ENCODE measurements around the gene TPRN. TPM values are rescaled to one million over a fixed set of nuclear protein-coding genes. Genes with fewer than 3 reads are reported as not detected.
A peak's percentile ranks its signal among the peaks of the same experiment; 100 is the strongest.

TPRN gene
- polyA plus RNA-seq, 4 donors = 34.1 to 98.4 (median 65.9) TPM

DNA sequence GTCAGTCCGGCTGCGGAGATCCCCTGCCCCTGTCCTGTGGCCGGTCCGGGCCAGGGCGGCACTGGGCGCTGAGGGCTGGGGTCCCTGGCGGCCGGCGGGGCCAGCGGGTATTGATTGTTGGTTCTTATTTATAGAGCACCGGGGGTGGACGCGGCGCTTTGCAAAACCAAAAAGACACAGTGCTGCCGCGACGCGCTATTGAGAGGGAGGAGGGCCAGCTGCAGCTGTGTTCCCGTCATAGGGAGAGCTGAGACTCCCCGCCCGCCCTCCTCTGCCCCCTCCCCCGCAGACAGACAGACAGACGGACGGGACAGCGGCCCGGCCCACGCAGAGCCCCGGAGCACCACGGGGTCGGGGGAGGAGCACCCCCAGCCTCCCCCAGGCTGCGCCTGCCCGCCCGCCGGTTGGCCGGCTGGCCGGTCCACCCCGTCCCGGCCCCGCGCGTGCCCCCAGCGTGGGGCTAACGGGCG lies 33.2 kb downstream of the TPRN start:
- H3K4me3 ChIP-seq (ENCODE audit: low read depth in 1 of 3, low read length in 3 of 3) = peak overlapping the region in 1 of 3 donors; percentile 48
- peaks cover 0 to 8% (median 5%) of the 10 kb centered on the region in 3 donors for H3K4me1 ChIP-seq (ENCODE audit: control insufficient read depth in 3 of 3, insufficient read depth in 2 of 3, low read depth in 1 of 3, low read length in 2 of 3)
- H3K27ac ChIP-seq (ENCODE audit: low read depth in 1 of 3, low read length in 2 of 3) = no peak overlapping the region

DNA sequence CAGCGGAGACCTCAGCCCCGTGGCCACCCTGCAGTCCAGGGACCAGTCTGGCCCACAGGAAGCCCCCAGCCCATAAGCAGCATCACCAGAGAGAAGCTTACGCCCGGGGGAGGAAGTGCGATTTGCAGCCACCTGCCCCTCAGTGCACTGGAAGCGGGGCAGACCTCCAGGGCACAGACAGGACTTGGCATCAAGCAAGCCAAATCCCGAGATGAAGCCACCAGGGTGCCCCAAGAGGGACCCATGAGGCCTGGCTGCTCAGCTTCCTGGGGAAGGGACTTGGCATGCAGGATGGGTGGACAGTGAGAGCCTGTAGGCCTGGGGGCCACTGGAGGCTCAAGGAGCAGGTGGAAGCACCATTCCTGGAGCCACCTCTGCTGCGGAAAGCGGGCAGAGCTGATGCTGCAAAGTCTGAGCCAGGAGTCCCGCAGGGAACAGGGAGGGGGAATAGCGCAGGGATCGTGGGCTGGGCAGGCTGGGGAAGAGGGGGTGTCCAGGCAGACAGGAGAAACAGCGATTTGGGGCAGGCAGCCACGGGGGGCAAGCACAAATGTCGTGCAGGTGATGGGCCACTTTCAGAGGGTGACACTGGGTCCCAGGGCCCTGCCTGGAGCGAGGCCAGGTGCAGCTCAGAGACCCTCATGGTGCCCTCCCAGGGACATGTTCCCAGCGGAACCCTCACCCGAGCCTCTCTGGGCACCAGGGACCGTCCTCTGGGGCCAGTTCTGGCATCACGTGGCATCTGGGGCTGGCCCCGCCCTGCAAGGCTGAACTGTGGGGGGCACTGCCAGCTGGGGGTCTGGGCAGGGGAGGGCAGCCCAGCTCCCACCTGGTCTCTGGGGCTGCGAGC lies 33.9 kb downstream of the TPRN start:
- peaks cover 6 to 87% (median 31%) of the 10 kb centered on the region in 3 donors for H3K27me3 ChIP-seq (ENCODE audit: control insufficient read depth in 3 of 3, insufficient read depth in 3 of 3, low read length in 3 of 3)

More for the DNA sequence above, 33.2 kb downstream of the TPRN start:
- H3K9me3 ChIP-seq (ENCODE audit: control insufficient read depth in 2 of 2, insufficient read depth in 1 of 2, low read depth in 1 of 2, low read length in 1 of 2) = no peaks in the 10 kb centered on the region
- FAIRE-seq (no peak), DNase-seq (no peak)
- peaks cover 6 to 86% (median 28%) of the 10 kb centered on the region in 3 donors for H3K27me3 ChIP-seq (ENCODE audit: control insufficient read depth in 3 of 3, insufficient read depth in 3 of 3, low read length in 3 of 3)
- no peaks in the 10 kb centered on the region for H3K36me3 ChIP-seq (ENCODE audit: control insufficient read depth in 3 of 3, insufficient read depth in 2 of 3, low read depth in 1 of 3, low read length in 3 of 3)
- 10 to 22% (median 18%) methylated on average over 34 to 44 of the region's 44 CpGs for WGBS, 3 donors

DNA sequence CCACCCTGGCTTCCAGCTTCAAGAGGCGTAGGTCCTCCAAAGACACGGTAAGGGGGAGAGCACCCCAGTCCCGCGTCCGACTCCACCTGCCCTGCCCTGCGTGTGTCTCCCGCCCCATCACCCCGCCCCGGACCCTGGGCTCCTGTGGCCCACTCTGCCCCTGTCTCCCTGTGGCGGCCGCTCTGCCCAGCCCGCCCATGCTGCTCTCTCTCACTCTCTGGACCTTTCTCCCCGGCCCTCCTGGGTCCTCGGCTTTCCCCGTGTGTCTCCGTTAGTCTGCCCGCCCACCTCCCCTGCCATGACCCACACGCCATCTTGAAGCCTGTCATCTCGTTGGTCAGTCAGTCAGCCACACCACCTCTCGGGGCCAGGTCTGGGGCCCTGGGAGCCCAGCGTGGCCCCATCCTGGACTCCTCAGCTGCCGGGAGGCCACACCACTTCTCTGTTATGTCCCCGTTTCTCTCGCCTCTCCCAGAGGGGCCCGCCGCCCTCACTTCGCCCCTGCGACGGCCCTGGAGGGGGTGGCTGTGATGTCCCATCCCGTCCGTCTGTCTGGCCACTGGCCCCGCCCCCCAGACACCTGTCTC lies 35.2 kb downstream of the TPRN start:
- FAIRE-seq = no peak
- peaks cover 6 to 86% (median 28%) of the 10 kb centered on the region in 3 donors for H3K27me3 ChIP-seq (ENCODE audit: control insufficient read depth in 3 of 3, insufficient read depth in 3 of 3, low read length in 3 of 3)

More for the DNA sequence above, 33.9 kb downstream of the TPRN start:
- WGBS, 3 donors = 59 to 71% (median 68%) methylated on average over 20 to 22 of the region's 22 CpGs
- DNase-seq (no peak), FAIRE-seq (no peak)
- H3K4me3 ChIP-seq (ENCODE audit: low read depth in 1 of 3, low read length in 3 of 3) = no peak overlapping the region
- peaks cover 0 to 8% (median 5%) of the 10 kb centered on the region in 3 donors for H3K4me1 ChIP-seq (ENCODE audit: control insufficient read depth in 3 of 3, insufficient read depth in 2 of 3, low read depth in 1 of 3, low read length in 2 of 3)
- H3K36me3 ChIP-seq (ENCODE audit: control insufficient read depth in 3 of 3, insufficient read depth in 2 of 3, low read depth in 1 of 3, low read length in 3 of 3) = no peaks in the 10 kb centered on the region
- H3K9me3 ChIP-seq (ENCODE audit: control insufficient read depth in 2 of 2, insufficient read depth in 1 of 2, low read depth in 1 of 2, low read length in 1 of 2) = no peaks in the 10 kb centered on the region
- H3K27ac ChIP-seq (ENCODE audit: low read depth in 1 of 3, low read length in 2 of 3) = no peak overlapping the region

GRCh38 chr9:137164370-137165249 lies 35.9 kb downstream of the TPRN start:
- DNase-seq (no peak), FAIRE-seq (no peak)
- WGBS, 3 donors = 78 to 87% (median 86%) methylated on average over 33 to 34 of the region's 34 CpGs
- peaks cover 6 to 88% (median 26%) of the 10 kb centered on the region in 3 donors for H3K27me3 ChIP-seq (ENCODE audit: control insufficient read depth in 3 of 3, insufficient read depth in 3 of 3, low read length in 3 of 3)
- H3K36me3 ChIP-seq (ENCODE audit: control insufficient read depth in 3 of 3, insufficient read depth in 2 of 3, low read depth in 1 of 3, low read length in 3 of 3) = no peaks in the 10 kb centered on the region
- H3K4me1 ChIP-seq (ENCODE audit: control insufficient read depth in 3 of 3, insufficient read depth in 2 of 3, low read depth in 1 of 3, low read length in 2 of 3) = peaks cover 0 to 6% (median under 1%) of the 10 kb centered on the region in 3 donors
- no peaks in the 10 kb centered on the region for H3K9me3 ChIP-seq (ENCODE audit: control insufficient read depth in 2 of 2, insufficient read depth in 1 of 2, low read depth in 1 of 2, low read length in 1 of 2)
- H3K27ac ChIP-seq (ENCODE audit: low read depth in 1 of 3, low read length in 2 of 3) = no peak overlapping the region
- no peak overlapping the region for H3K4me3 ChIP-seq (ENCODE audit: low read depth in 1 of 3, low read length in 3 of 3)

More for the DNA sequence above, 35.2 kb downstream of the TPRN start:
- no peaks in the 10 kb centered on the region for H3K36me3 ChIP-seq (ENCODE audit: control insufficient read depth in 3 of 3, insufficient read depth in 2 of 3, low read depth in 1 of 3, low read length in 3 of 3)
- no peaks in the 10 kb centered on the region for H3K9me3 ChIP-seq (ENCODE audit: control insufficient read depth in 2 of 2, insufficient read depth in 1 of 2, low read depth in 1 of 2, low read length in 1 of 2)
- no peak for DNase-seq
- no peak overlapping the region for H3K27ac ChIP-seq (ENCODE audit: low read depth in 1 of 3, low read length in 2 of 3)
- peaks cover 0 to 8% (median 5%) of the 10 kb centered on the region in 3 donors for H3K4me1 ChIP-seq (ENCODE audit: control insufficient read depth in 3 of 3, insufficient read depth in 2 of 3, low read depth in 1 of 3, low read length in 2 of 3)
- no peak overlapping the region for H3K4me3 ChIP-seq (ENCODE audit: low read depth in 1 of 3, low read length in 3 of 3)
- 85 to 88% (median 86%) methylated on average over 32 of the region's 32 CpGs for WGBS, 3 donors

- no peak for FAIRE-seq
- no peak overlapping the region for H3K27ac ChIP-seq (ENCODE audit: low read depth in 1 of 3, low read length in 2 of 3)
- peaks cover 0 to 6% (median 0%) of the 10 kb centered on the region in 3 donors for H3K4me1 ChIP-seq (ENCODE audit: control insufficient read depth in 3 of 3, insufficient read depth in 2 of 3, low read depth in 1 of 3, low read length in 2 of 3)
- 78 to 85% (median 80%) methylated on average over 22 of the region's 22 CpGs for WGBS, 3 donors
- no peak for DNase-seq
- peaks cover 0 to 94% (median 30%) of the 10 kb centered on the region in 3 donors for H3K27me3 ChIP-seq (ENCODE audit: control insufficient read depth in 3 of 3, insufficient read depth in 3 of 3, low read length in 3 of 3)
- H3K36me3 ChIP-seq (ENCODE audit: control insufficient read depth in 3 of 3, insufficient read depth in 2 of 3, low read depth in 1 of 3, low read length in 3 of 3) = no peaks in the 10 kb centered on the region
- H3K9me3 ChIP-seq (ENCODE audit: control insufficient read depth in 2 of 2, insufficient read depth in 1 of 2, low read depth in 1 of 2, low read length in 1 of 2) = no peaks in the 10 kb centered on the region
- H3K4me3 ChIP-seq (ENCODE audit: low read depth in 1 of 3, low read length in 3 of 3) = no peak overlapping the region
Observed at GRCh38 chr9:137163805-137164204, 36.7 kb downstream of the TPRN start.

- FAIRE-seq (no peak), DNase-seq (no peak)
- Histone ChIP-seq H3K36me3 (ENCODE audit: control insufficient read depth in 3 of 3, insufficient read depth in 2 of 3, low read depth in 1 of 3, low read length in 3 of 3) (no peaks in the 10 kb centered on the region), H3K27me3 (ENCODE audit: control insufficient read depth in 3 of 3, insufficient read depth in 3 of 3, low read length in 3 of 3) (peaks cover 0 to 95% (median 30%) of the 10 kb centered on the region in 3 donors), H3K4me3 (ENCODE audit: low read depth in 1 of 3, low read length in 3 of 3) (no peak overlapping the region), H3K27ac (ENCODE audit: low read depth in 1 of 3, low read length in 2 of 3) (no peak overlapping the region), H3K9me3 (ENCODE audit: control insufficient read depth in 2 of 2, insufficient read depth in 1 of 2, low read depth in 1 of 2, low read length in 1 of 2) (no peaks in the 10 kb centered on the region), H3K4me1 (ENCODE audit: control insufficient read depth in 3 of 3, insufficient read depth in 2 of 3, low read depth in 1 of 3, low read length in 2 of 3) (peaks cover 0 to 6% (median 0%) of the 10 kb centered on the region in 3 donors)
- WGBS, 3 donors = 32 to 49% (median 38%) methylated on average over 19 to 26 of the region's 26 CpGs
Observed at GRCh38 chr9:137163365-137163715, 37.2 kb downstream of the TPRN start.

- WGBS, 3 donors = 12 to 21% (median 12%) methylated on average over 61 to 74 of the region's 74 CpGs
- H3K4me1 ChIP-seq (ENCODE audit: control insufficient read depth in 3 of 3, insufficient read depth in 2 of 3, low read depth in 1 of 3, low read length in 2 of 3) = peaks cover 0 to 6% (median 0%) of the 10 kb centered on the region in 3 donors
- peak; percentile 59 to 69 for DNase-seq
Observed at GRCh38 chr9:137162505-137163364, 37.8 kb downstream of the TPRN start.

More at GRCh38 chr9:137162505-137163364, 37.8 kb downstream of the TPRN start:
- Histone ChIP-seq H3K36me3 (ENCODE audit: control insufficient read depth in 3 of 3, insufficient read depth in 2 of 3, low read depth in 1 of 3, low read length in 3 of 3) (no peaks in the 10 kb centered on the region), H3K27me3 (ENCODE audit: control insufficient read depth in 3 of 3, insufficient read depth in 3 of 3, low read length in 3 of 3) (peaks cover 0 to 96% (median 30%) of the 10 kb centered on the region in 3 donors), H3K27ac (ENCODE audit: low read depth in 1 of 3, low read length in 2 of 3) (no peak overlapping the region), H3K9me3 (ENCODE audit: control insufficient read depth in 2 of 2, insufficient read depth in 1 of 2, low read depth in 1 of 2, low read length in 1 of 2) (no peaks in the 10 kb centered on the region), H3K4me3 (ENCODE audit: low read depth in 1 of 3, low read length in 3 of 3) (no peak overlapping the region)
- no peak for FAIRE-seq

Data from small intestine (tissue), 7 donors.